Raji (cell line): ENCODE results near the gene PNMA1.

Experiments
- POLR2A ChIP-seq: IDR thresholded peaks from 2 replicates; pipeline ENCODE4 v1.6.1; 2011; ENCODE audit warnings: low read depth, low read length, control low read depth; ENCODE audit not compliant: insufficient read depth

The PNMA1 gene

DNA sequence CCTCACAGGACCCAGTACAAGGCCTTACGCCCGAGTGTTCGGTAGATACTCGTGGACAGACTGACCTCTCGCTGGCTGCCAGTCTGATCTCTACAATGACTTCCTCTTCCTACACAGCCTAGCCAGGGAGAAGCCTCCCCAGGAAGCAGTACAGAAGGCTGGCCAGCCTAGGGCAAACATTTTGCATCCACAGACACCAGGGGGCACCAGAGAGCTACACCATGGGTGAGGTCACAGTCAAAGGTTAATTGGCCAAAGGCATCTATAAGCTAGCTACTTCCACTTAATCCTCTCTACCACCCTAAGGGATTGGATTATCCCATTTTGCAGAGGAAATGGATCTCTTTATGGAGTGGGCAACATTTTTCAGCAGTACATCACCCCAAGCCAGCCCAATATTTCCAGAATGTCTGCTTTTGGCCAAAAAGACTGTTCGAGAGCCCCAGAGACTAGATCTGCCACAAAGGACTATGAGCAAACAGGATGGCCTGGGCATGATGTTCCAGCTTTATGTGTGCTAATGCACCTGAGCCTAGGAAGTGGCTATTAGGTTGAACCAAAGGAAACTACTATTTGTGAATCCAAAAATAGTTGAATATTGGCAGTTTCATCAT, 14.6 kb upstream of the PNMA1 start:
- no peak for TF ChIP-seq POLR2A

DNA sequence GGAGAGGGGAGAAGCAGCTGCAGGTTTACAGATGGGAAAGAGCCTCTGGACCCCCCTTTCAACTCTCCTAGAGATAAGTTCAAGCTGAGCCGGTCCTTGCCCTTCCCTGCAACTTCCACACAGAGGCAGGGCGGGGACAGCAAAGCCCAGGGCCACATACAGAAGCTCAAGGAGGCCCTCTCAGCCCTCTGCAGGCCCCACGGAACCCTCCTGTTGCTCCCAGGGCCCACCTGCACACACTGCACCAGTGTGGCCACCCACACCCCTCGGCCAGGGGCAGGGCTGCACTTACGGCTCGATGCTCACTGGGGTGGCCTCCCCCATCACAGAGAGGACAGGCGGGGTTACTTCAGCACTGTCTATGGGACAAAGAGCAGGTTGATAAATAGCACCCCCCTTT, 13.0 kb upstream of the PNMA1 start:
- no peak for TF ChIP-seq POLR2A

- no peak for TF ChIP-seq POLR2A
Measured at GRCh38 chr14:73726025-73726961, 12.1 kb upstream of the PNMA1 start.

DNA sequence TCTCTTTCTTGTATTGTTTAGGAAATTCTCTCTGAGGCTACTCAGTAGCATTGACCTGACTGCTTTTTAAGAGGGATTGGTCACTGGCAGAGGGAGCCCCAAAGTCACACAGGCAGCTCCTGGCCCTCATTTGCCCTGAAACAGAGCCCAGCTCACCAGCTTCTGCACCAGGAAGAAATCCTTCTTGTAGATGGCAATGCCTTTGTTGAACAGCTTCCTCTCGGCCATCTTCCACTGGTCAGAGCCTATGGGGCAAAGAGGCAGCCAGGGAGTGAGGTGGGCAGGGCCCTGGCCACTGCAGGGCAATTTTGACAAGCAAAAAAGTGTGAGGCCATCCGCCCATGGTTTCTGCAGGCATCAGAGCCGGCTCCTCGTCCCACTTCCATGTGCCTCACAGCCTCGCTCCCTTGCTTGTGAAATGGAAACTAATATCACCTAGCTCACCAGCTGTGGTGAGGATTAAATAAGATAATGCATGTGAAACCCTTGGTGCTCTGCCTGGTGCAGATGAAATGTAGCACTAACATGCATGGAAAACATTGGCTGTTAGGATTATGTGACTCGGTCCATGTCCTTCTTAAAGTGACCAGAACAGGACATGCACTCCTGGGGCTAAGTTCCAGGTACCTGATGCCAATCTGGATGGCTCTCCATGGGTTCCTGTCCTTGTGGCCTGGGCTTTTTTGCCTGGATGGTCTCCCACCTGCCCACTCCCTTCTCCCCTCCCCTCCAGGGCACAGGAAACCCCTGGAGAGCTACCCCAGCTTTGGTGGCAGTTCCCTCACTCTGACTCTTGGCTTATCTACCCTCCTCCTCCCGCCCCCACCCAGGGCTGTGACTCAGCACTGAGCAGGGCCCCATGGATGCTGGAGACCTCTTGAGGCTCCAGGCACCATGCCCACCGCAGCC, 11.2 kb upstream of the PNMA1 start:
- TF ChIP-seq POLR2A: no peak

DNA sequence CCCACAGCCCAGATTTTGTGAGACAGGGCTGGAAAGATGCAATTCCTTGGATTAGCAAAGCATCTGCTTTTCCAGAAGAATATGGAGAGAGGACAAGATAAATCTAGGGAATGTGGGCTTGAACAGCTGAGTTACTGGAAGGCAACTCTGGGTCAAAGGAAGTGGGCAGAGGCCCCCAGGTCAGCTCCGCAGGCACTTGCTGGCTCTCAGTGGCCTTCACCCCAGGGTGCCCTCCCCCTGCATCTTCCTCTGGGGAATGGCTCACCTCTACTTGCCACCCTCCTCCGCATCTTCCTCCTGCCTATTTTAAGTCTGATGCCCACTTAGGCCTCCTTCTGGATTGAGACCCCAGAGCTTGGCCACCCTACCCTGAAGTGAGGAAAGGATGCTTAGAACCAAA, 10.5 kb upstream of the PNMA1 start:
- TF ChIP-seq POLR2A: no peak

GRCh38 chr14:73723797-73724661, 9.8 kb upstream of the PNMA1 start:
- no peak for TF ChIP-seq POLR2A

- no peak for TF ChIP-seq POLR2A
Measured at GRCh38 chr14:73723406-73723796, 9.2 kb upstream of the PNMA1 start.

GRCh38 chr14:73722581-73722980, 8.4 kb upstream of the PNMA1 start:
- TF ChIP-seq POLR2A: no peak

DNA sequence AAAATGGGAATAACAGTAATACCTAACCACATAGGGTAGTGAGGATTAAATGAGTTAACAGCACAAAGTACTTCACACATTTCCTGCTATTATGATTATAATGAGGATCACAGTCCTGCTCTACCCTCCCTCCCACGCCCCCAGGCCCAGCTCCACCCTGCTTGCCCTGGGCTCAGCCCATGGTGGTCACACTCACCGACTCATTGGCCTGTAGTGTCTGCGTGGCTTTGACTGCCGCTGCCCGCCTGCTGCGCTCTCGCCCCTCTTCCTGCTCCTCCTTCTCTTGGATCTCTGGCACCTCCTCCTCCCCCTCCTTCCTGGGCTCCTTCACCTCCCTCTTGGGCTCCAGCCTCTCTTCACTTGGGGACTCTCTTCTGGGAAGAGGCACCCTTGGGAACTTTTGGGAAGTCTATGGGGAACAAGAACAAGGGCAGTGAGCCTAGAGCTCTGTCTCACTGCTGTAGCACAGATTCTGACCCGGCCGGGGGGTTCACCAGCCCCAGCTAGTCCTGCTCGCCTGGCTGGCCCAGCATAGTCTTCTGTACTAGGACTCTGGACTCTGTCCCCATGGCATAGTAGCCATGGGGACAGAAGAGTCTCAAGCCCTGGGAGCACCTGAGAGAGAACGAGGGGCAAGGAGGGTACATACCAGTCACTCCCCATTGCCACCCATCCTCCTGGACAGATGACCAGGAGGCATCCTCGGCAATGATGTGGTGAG, 7.1 kb upstream of the PNMA1 start:
- no peak for TF ChIP-seq POLR2A

GRCh38 chr14:73720636-73721035, 6.5 kb upstream of the PNMA1 start:
- TF ChIP-seq POLR2A: no peak

GRCh38 chr14:73719791-73720190, 5.6 kb upstream of the PNMA1 start:
- TF ChIP-seq POLR2A: no peak

- TF ChIP-seq POLR2A: no peak
Measured at GRCh38 chr14:73719361-73719760, 5.2 kb upstream of the PNMA1 start.

- no peak for TF ChIP-seq POLR2A
Measured at GRCh38 chr14:73718418-73719251, 4.5 kb upstream of the PNMA1 start.

GRCh38 chr14:73717711-73718417, 3.7 kb upstream of the PNMA1 start:
- TF ChIP-seq POLR2A: no peak
